ENCODE results near the gene LOXHD1. TPM values are rescaled to one million over a fixed set of nuclear protein-coding genes. Genes with fewer than 3 reads are reported as not detected.

The LOXHD1 gene
- total RNA-seq, 1 donor from 2014 or later = not detected

GRCh38 chr18:46619559-46619958 lies 37.5 kb downstream of the LOXHD1 start:
- Histone ChIP-seq H3K4me3 (no peak overlapping the region), H3K9me3 (no peaks in the 10 kb centered on the region), H3K27ac (no peak overlapping the region), H3K27me3 (no peaks in the 10 kb centered on the region), H3K4me1 (no peaks in the 10 kb centered on the region), H3K36me3 (no peaks in the 10 kb centered on the region)
- intact Hi-C loops (cut with DNase I) = no loop called here
- DNase-seq (ENCODE audit: low spot score in 2 of 2) = no peak
- TF ChIP-seq, protein P1, sequence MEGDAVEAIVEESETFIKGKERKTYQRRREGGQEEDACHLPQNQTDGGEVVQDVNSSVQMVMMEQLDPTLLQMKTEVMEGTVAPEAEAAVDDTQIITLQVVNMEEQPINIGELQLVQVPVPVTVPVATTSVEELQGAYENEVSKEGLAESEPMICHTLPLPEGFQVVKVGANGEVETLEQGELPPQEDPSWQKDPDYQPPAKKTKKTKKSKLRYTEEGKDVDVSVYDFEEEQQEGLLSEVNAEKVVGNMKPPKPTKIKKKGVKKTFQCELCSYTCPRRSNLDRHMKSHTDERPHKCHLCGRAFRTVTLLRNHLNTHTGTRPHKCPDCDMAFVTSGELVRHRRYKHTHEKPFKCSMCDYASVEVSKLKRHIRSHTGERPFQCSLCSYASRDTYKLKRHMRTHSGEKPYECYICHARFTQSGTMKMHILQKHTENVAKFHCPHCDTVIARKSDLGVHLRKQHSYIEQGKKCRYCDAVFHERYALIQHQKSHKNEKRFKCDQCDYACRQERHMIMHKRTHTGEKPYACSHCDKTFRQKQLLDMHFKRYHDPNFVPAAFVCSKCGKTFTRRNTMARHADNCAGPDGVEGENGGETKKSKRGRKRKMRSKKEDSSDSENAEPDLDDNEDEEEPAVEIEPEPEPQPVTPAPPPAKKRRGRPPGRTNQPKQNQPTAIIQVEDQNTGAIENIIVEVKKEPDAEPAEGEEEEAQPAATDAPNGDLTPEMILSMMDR (IDR thresholded peaks at IDR 0.05) = no peak

DNA sequence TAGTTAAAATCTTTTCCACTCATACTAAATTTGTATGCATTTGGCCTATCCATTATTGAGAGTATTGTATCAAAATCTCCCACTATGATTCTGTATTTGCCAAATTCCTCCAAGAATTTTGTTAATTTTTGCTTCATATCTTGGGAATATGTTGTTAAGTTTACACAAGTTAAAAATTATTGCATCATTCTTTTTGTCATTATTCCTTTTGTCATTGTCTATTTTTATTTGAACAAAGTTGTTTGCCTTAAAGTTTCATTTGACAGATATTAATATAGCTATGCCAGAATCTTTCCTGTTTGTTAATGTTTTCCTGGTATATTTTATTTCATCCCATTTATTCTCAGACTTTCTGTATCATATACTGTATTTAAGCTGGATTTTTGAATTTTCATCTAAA lies 41.3 kb downstream of the LOXHD1 start:
- H3K27ac ChIP-seq = no peak overlapping the region
- intact Hi-C loops (cut with DNase I) = no loop called here
- DNase-seq (ENCODE audit: low spot score in 2 of 2) = no peak
- H3K9me3 ChIP-seq = no peaks in the 10 kb centered on the region
- no peaks in the 10 kb centered on the region for H3K27me3 ChIP-seq
- TF ChIP-seq, protein P1 (IDR thresholded peaks at IDR 0.05) = no peak
- no peaks in the 10 kb centered on the region for H3K4me1 ChIP-seq
- no peak overlapping the region for H3K4me3 ChIP-seq
- no peaks in the 10 kb centered on the region for H3K36me3 ChIP-seq

GRCh38 chr18:46609048-46609447 lies 48.0 kb downstream of the LOXHD1 start:
- no peak for DNase-seq (ENCODE audit: low spot score in 2 of 2)
- H3K27me3 ChIP-seq = no peaks in the 10 kb centered on the region
- H3K36me3 ChIP-seq = no peaks in the 10 kb centered on the region
- H3K4me1 ChIP-seq = no peaks in the 10 kb centered on the region
- H3K4me3 ChIP-seq = no peak overlapping the region
- intact Hi-C loops (cut with DNase I) = no loop called here
- no peak overlapping the region for H3K27ac ChIP-seq
- no peaks in the 10 kb centered on the region for H3K9me3 ChIP-seq
- TF ChIP-seq, protein P1 (IDR thresholded peaks at IDR 0.05) = no peak

GRCh38 chr18:46607926-46608325 lies 49.1 kb downstream of the LOXHD1 start:
- DNase-seq (ENCODE audit: low spot score in 2 of 2) = no peak
- Histone ChIP-seq H3K4me1 (no peaks in the 10 kb centered on the region), H3K36me3 (no peaks in the 10 kb centered on the region), H3K4me3 (no peak overlapping the region), H3K9me3 (no peaks in the 10 kb centered on the region), H3K27ac (no peak overlapping the region), H3K27me3 (no peaks in the 10 kb centered on the region)
- intact Hi-C loops (cut with DNase I) = no loop called here
- TF ChIP-seq, protein P1 (IDR thresholded peaks at IDR 0.05) = no peak

GRCh38 chr18:46601141-46601805 lies 55.7 kb downstream of the LOXHD1 start:
- Histone ChIP-seq H3K36me3 (no peaks in the 10 kb centered on the region), H3K4me3 (no peak overlapping the region), H3K4me1 (no peaks in the 10 kb centered on the region), H3K9me3 (no peaks in the 10 kb centered on the region), H3K27me3 (no peaks in the 10 kb centered on the region), H3K27ac (no peak overlapping the region)
- no peak for DNase-seq (ENCODE audit: low spot score in 2 of 2)
- TF ChIP-seq, protein P1 (IDR thresholded peaks at IDR 0.05) = no peak
- intact Hi-C loops (cut with DNase I) = no loop called here

GRCh38 chr18:46596119-46596518 lies 60.9 kb downstream of the LOXHD1 start:
- intact Hi-C loops (cut with DNase I) = no loop called here
- no peaks in the 10 kb centered on the region for H3K36me3 ChIP-seq
- no peaks in the 10 kb centered on the region for H3K4me1 ChIP-seq
- H3K9me3 ChIP-seq = no peaks in the 10 kb centered on the region
- H3K27me3 ChIP-seq = no peaks in the 10 kb centered on the region
- no peak overlapping the region for H3K4me3 ChIP-seq
- TF ChIP-seq, protein P1 (IDR thresholded peaks at IDR 0.05) = no peak
- no peak overlapping the region for H3K27ac ChIP-seq
- no peak for DNase-seq (ENCODE audit: low spot score in 2 of 2)

Measured in ascending aorta (tissue), 2 donors.